ENCODE results near the gene CEND1. TPM values are rescaled to one million over a fixed set of nuclear protein-coding genes. Genes with fewer than 3 reads are reported as not detected.

Gene CEND1
- total RNA-seq = 0.20 and 0.40 TPM in 2 replicates

GRCh38 chr11:789943-790342, at the start of gene CEND1:
CEND1 (minus strand) TSS chr11:790090; CDS start chr11:788576, 1,514 bp downstream.

GRCh38 chr11:832529-833113, 42.7 kb upstream of the CEND1 start, which contains the start of gene CD151:
CD151 (plus strand) TSS chr11:832952; CDS start chr11:836070, 3,118 bp downstream.

GRCh38 chr11:827897-828192, 38.0 kb upstream of the CEND1 start, which contains the start of gene CRACR2B:
CRACR2B (plus strand) TSS chr11:827919; CDS start chr11:828608, 689 bp downstream.

GRCh38 chr11:818396-819128, 28.7 kb upstream of the CEND1 start, which contains the start of gene PNPLA2:
PNPLA2 (plus strand) TSS chr11:818914; CDS start chr11:819719, 805 bp downstream.

GRCh38 chr11:809287-810039, 19.6 kb upstream of the CEND1 start, which contains the start of gene RPLP2:
RPLP2 (plus strand) TSS chr11:809967; CDS start chr11:810235, 268 bp downstream.

GRCh38 chr11:798093-798713, 8.3 kb upstream of the CEND1 start, which contains the start of gene SLC25A22:
SLC25A22 (minus strand) TSS chr11:798281; CDS start chr11:795006, 3,275 bp downstream.

GRCh38 chr11:777288-778255, 12.3 kb downstream of the CEND1 start, which contains the start of gene GATD1:
GATD1 (minus strand) TSS chr11:777487; CDS start chr11:777462, 25 bp downstream.

GRCh38 chr11:747158-748006, 42.5 kb downstream of the CEND1 start, which contains the start of gene TALDO1:
TALDO1 (plus strand) TSS chr11:747464; CDS start chr11:747482, 18 bp downstream.

Other genes with a start within 250 kb of the CEND1 start
- gene LMNTD2, start 229.4 kb downstream of the CEND1 start, total RNA-seq = 0.05 and 0.20 TPM in 2 replicates
- gene RASSF7, start 229.1 kb downstream of the CEND1 start, total RNA-seq = 10.8 and 12.0 TPM in 2 replicates
- 20.1 and 25.4 TPM in 2 replicates for gene PHRF1, start 213.6 kb downstream of the CEND1 start, total RNA-seq
- 76.0 and 84.2 TPM in 2 replicates for gene IRF7, start 174.1 kb downstream of the CEND1 start, total RNA-seq
- not detected in 2 replicates for gene CDHR5, start 165.1 kb downstream of the CEND1 start, total RNA-seq
- gene SCT, start 162.9 kb downstream of the CEND1 start, total RNA-seq = not detected in 2 replicates
- not detected in 2 replicates for gene DRD4, start 152.8 kb downstream of the CEND1 start, total RNA-seq
- 23.1 and 27.8 TPM in 2 replicates for gene DEAF1, start 94.9 kb downstream of the CEND1 start, total RNA-seq
- 16.9 and 17.5 TPM in 2 replicates for gene TMEM80, start 94.3 kb downstream of the CEND1 start, total RNA-seq
- 6.7 and 7.3 TPM in 2 replicates for gene EPS8L2, start 83.9 kb downstream of the CEND1 start, total RNA-seq
- gene TALDO1, start 42.6 kb downstream of the CEND1 start, total RNA-seq = 228 TPM in 2 replicates
- gene GATD1, start 12.6 kb downstream of the CEND1 start, total RNA-seq = 29.4 and 33.0 TPM in 2 replicates
- gene SLC25A22, start 8.2 kb upstream of the CEND1 start, total RNA-seq = 21.7 and 24.1 TPM in 2 replicates
- gene PIDD1, start 15.1 kb upstream of the CEND1 start, total RNA-seq = 17.9 and 21.1 TPM in 2 replicates
- 814 and 920 TPM in 2 replicates for gene RPLP2, start 19.9 kb upstream of the CEND1 start, total RNA-seq
- gene PNPLA2, start 28.8 kb upstream of the CEND1 start, total RNA-seq = 20.4 and 22.6 TPM in 2 replicates
- 9.5 and 12.1 TPM in 2 replicates for gene CRACR2B, start 37.8 kb upstream of the CEND1 start, total RNA-seq
- 660 and 700 TPM in 2 replicates for gene CD151, start 42.9 kb upstream of the CEND1 start, total RNA-seq
- 191 and 317 TPM in 2 replicates for gene POLR2L, start 52.4 kb upstream of the CEND1 start, total RNA-seq
- gene TSPAN4, start 52.8 kb upstream of the CEND1 start, total RNA-seq = 217 and 240 TPM in 2 replicates
- 58.0 and 96.3 TPM in 2 replicates for gene CHID1, start 120.7 kb upstream of the CEND1 start, total RNA-seq
- 41.4 and 46.4 TPM in 2 replicates for gene AP2A2, start 135.8 kb upstream of the CEND1 start, total RNA-seq
- not detected in 2 replicates for gene MUC6, start 246.6 kb upstream of the CEND1 start, total RNA-seq

Data from mammary microvascular endothelial cell (primary cell).